ENCODE results near the gene RER1. TPM values are rescaled to one million over a fixed set of nuclear protein-coding genes. Genes with fewer than 3 reads are reported as not detected.

Gene RER1
- total RNA-seq, 1 experiment from 2014 or later, result 110 TPM

GRCh38 chr1:2385606-2386280 is 5.9 kb upstream of the RER1 start:
- H4K91ac ChIP-seq (ENCODE audit: insufficient read length, low read depth, low read length), result no peak overlapping the region
- no peak for DNase-seq
- no peak overlapping the region for H2BK15ac ChIP-seq (ENCODE audit: low read depth, low read length)
- no peak overlapping the region for H4K8ac ChIP-seq (replicated peaks; ENCODE audit: insufficient read length, low read depth, low read length)
- no peak for TF ChIP-seq CTCF (conservative IDR thresholded peaks at IDR 0.05)
- no peaks in the 10 kb centered on the region for H3K27me3 Mint-ChIP-seq (ENCODE audit: low read depth)
- no peak overlapping the region for H2BK20ac ChIP-seq (ENCODE audit: low read depth, low read length, poor library complexity, severe bottlenecking)
- no peak overlapping the region for H3K56ac ChIP-seq (ENCODE audit: insufficient read length, low read depth, low read length)
- no peaks in the 10 kb centered on the region for H3K9me3 ChIP-seq (ENCODE audit: control insufficient read depth, low read depth, low read length)
- no peak overlapping the region for H3K4ac ChIP-seq (ENCODE audit: low read depth, low read length)
- H4K20me1 ChIP-seq (ENCODE audit: control insufficient read depth, insufficient read depth, insufficient read length), result no peaks in the 10 kb centered on the region
- H3K18ac ChIP-seq (ENCODE audit: insufficient read length, low read depth, low read length), result no peak overlapping the region
- H3K27ac ChIP-seq (ENCODE audit: insufficient read length, low read depth, low read length), result no peak overlapping the region
- H3K27ac Mint-ChIP-seq, result no peak overlapping the region
- peaks cover 0 to 11% (median 0%) of the 10 kb centered on the region in 3 experiments; a peak in 2 of 7 replicates for H3K36me3 Mint-ChIP-seq (ENCODE audit: insufficient read depth in 1 of 3, low read depth in 3 of 3)
- no peak overlapping the region for H2BK5ac ChIP-seq (ENCODE audit: insufficient read length, low read length)
- no peak overlapping the region for H2BK12ac ChIP-seq (ENCODE audit: insufficient read length, low read depth, low read length)
- H2AK5ac ChIP-seq (ENCODE audit: insufficient read length, low read length), result no peak overlapping the region
- H3K23me2 ChIP-seq (ENCODE audit: insufficient read length, low read depth, low read length, poor library complexity, severe bottlenecking), result no peaks in the 10 kb centered on the region
- H3K4me1 Mint-ChIP-seq, result peaks cover 5 to 12% of the 10 kb centered on the region in 2 experiments; a peak in 2 of 4 replicates
- H3K79me2 ChIP-seq (ENCODE audit: insufficient read depth, low read length), result no peaks in the 10 kb centered on the region
- no peak overlapping the region for H2BK120ac ChIP-seq (ENCODE audit: low read depth, low read length, poor library complexity, severe bottlenecking)
- H3K9ac ChIP-seq (ENCODE audit: extremely low read depth, insufficient read length, low read length), result no peak overlapping the region
- H3K4me1 ChIP-seq (ENCODE audit: insufficient read depth, low read length), result no peaks in the 10 kb centered on the region
- H3T11ph ChIP-seq (ENCODE audit: low read length), result no peak overlapping the region
- no peaks in the 10 kb centered on the region for H3K27me3 ChIP-seq (ENCODE audit: insufficient read depth, low read length)
- H2AFZ ChIP-seq (ENCODE audit: low read length), result no peak overlapping the region
- no peak overlapping the region for H3K14ac ChIP-seq (ENCODE audit: insufficient read depth, low read length)
- no peak overlapping the region for H3K4me3 Mint-ChIP-seq
- H3K4me2 ChIP-seq (ENCODE audit: insufficient read depth, insufficient read length, low read length), result no peak overlapping the region
- H3K79me1 ChIP-seq (ENCODE audit: insufficient read depth, low read depth, low read length, poor library complexity, severe bottlenecking), result no peaks in the 10 kb centered on the region
- no CpG with 5 or more reads among the region's 19 CpGs for WGBS (ENCODE audit: extremely low coverage, insufficient read length, low lambda C conversion rate)
- H3K23ac ChIP-seq (ENCODE audit: insufficient read length, low read depth, low read length), result no peak overlapping the region
- no peak overlapping the region for H4K5ac ChIP-seq (ENCODE audit: insufficient read length, low read depth, low read length)
- no peaks in the 10 kb centered on the region for H3K9me3 Mint-ChIP-seq
